C4-2B (cell line): ENCODE data around the gene JAKMIP1.

Source experiments
- CTCF ChIP-seq: fragments of 450-650 bp; conservative IDR thresholded peaks from 2 replicates; pipeline ENCODE4 v1.5.1; 2017; ENCODE audit warnings: mild to moderate bottlenecking
- ZFX ChIP-seq: fragments of 450-650 bp; IDR thresholded peaks from 2 replicates; pipeline ENCODE4 v1.6.1; 2017

- TF ChIP-seq CTCF (no peak), ZFX (no peak)
Measured at GRCh38 chr4:6035786-6036185, 164.6 kb downstream of the JAKMIP1 start.
